Caco-2 (cell line): ENCODE measurements around the gene LMNTD1. TPM values are rescaled to one million over a fixed set of nuclear protein-coding genes. Genes with fewer than 3 reads are reported as not detected.

ENCODE experiments used
- BruUV-seq: library from RNA; stranded (reverse); fragments of 400-500 nt; replicated peaks from 2 replicates; lab custom pipeline; 2021; lab: Mats Ljungman, UMichigan
- CTCF ChIA-PET: fragments of 300-600 bp; sonication (Branson Sonifier 250); formaldehyde crosslinking; loops from one replicate; lab custom pipeline; 2022; ENCODE audit warnings: antibody characterized with exemption; lab: Charles Lee
- POLR2A ChIA-PET: fragments of 300-600 bp; sonication (Branson Sonifier 250); formaldehyde crosslinking; loops from one replicate; lab custom pipeline; 2022; ENCODE audit warnings: antibody characterized with exemption; lab: Charles Lee
- DNase-seq, 2 experiments: peaks; one replicate each; pipeline versions ENCODE4 v3.0.0 to v3.0.0-alpha.2; 2020 to 2022
- H3K27me3 ChIP-seq: replicated peaks from 2 replicates; pipeline ENCODE4 v1.6.0; 2011; ENCODE audit warnings: low read length; ENCODE audit not compliant: control insufficient read depth, insufficient read depth
- H3K36me3 ChIP-seq: 2 replicates; pipeline ENCODE4 v1.5.1; 2011; ENCODE audit warnings: low read length; ENCODE audit not compliant: control insufficient read depth, insufficient read depth
- H3K4me1 ChIP-seq: fragments of 250-450 bp; sonication (Bioruptor Pico); 2 replicates; pipeline ENCODE4 v1.5.1; 2020; ENCODE audit warnings: mild to moderate bottlenecking
- H3K4me3 ChIP-seq: 2 replicates; pipeline ENCODE4 v1.5.1; 2011; ENCODE audit warnings: low read depth, mild to moderate bottlenecking, control low read depth, low read length
- H3K9me3 ChIP-seq: fragments of 250-450 bp; sonication (Bioruptor Pico); 2 replicates; pipeline ENCODE4 v1.5.1; 2020; ENCODE audit warnings: mild to moderate bottlenecking, moderate library complexity
- H3K27ac Mint-ChIP-seq: one replicate; pipeline ENCODE4 v1.8.0; 2022; ENCODE audit warnings: mixed read lengths; ENCODE audit not compliant: unreplicated experiment
- H3K27me3 Mint-ChIP-seq: one replicate; pipeline ENCODE4 v1.8.0; 2022; ENCODE audit warnings: mixed read lengths; ENCODE audit not compliant: insufficient read depth, unreplicated experiment
- H3K36me3 Mint-ChIP-seq: one replicate; pipeline ENCODE4 v1.8.0; 2022; ENCODE audit warnings: mild to moderate bottlenecking, mixed read lengths; ENCODE audit not compliant: insufficient read depth, unreplicated experiment
- H3K4me1 Mint-ChIP-seq: one replicate; pipeline ENCODE4 v1.8.0; 2022; ENCODE audit warnings: low read depth, mixed read lengths; ENCODE audit not compliant: unreplicated experiment
- H3K4me3 Mint-ChIP-seq: one replicate; pipeline ENCODE4 v1.8.0; 2022; ENCODE audit warnings: mild to moderate bottlenecking, moderate library complexity, mixed read lengths; ENCODE audit not compliant: unreplicated experiment
- H3K9me3 Mint-ChIP-seq: one replicate; pipeline ENCODE4 v1.8.0; 2022; ENCODE audit warnings: mixed read lengths; ENCODE audit not compliant: unreplicated experiment
- CTCF ChIP-seq, 2 experiments: fragments of 200-600 bp in 1 of 2; IDR thresholded peaks; 1 replicate in 1 of 2; 2 replicates in 1 of 2; pipeline versions ENCODE4 v1.5.1 to v1.8.0; 2011 to 2022; ENCODE audit warnings: antibody characterized with exemption in 1 of 2, control low read depth in 1 of 2, inconsistent platforms in 1 of 2, low read depth in 1 of 2, low read length in 1 of 2, mild to moderate bottlenecking in 1 of 2, moderate library complexity in 1 of 2; ENCODE audit not compliant: insufficient read depth in 1 of 2, severe bottlenecking in 1 of 2, unreplicated experiment in 1 of 2
- intact Hi-C: fragments of 100-400 bp; cut with micrococcal nuclease; formaldehyde crosslinking; loops from one replicate; pipeline ENCODE4 v1.10.0; 2022; ENCODE audit not compliant: unreplicated experiment
- total RNA-seq: library from RNA; stranded (reverse); gene quantifications from 2 replicates; pipeline ENCODE4 v1.2.3, GENCODE V29; 2022

Gene LMNTD1
- total RNA-seq, 1 experiment from 2014 or later, result not detected

GRCh38 chr12:25482625-25483024 lies 70.5 kb downstream of the LMNTD1 start:
- H3K27ac Mint-ChIP-seq, result no peak overlapping the region
- POLR2A ChIA-PET, result no interaction called here
- no peak for DNase-seq
- no peaks in the 10 kb centered on the region for H3K27me3 Mint-ChIP-seq
- Histone ChIP-seq H3K27me3 (no peaks in the 10 kb centered on the region), H3K4me3 (no peak overlapping the region), H3K9me3 (peaks cover 13% of the 10 kb centered on the region), H3K4me1 (no peaks in the 10 kb centered on the region), H3K36me3 (no peaks in the 10 kb centered on the region)
- CTCF ChIA-PET, result no interaction called here
- H3K36me3 Mint-ChIP-seq, result no peaks in the 10 kb centered on the region
- H3K4me3 Mint-ChIP-seq, result no peak overlapping the region
- peaks cover 11% of the 10 kb centered on the region for H3K9me3 Mint-ChIP-seq
- no peaks in the 10 kb centered on the region for H3K4me1 Mint-ChIP-seq
- intact Hi-C loops, result no loop called here
- no TSS peak for BruUV-seq
- TF ChIP-seq CTCF (IDR thresholded peaks at IDR 0.05; ENCODE audit: insufficient read depth in 1 of 2, low read depth in 1 of 2, low read length in 1 of 2, severe bottlenecking in 1 of 2, unreplicated experiment in 1 of 2), result no peak

DNA sequence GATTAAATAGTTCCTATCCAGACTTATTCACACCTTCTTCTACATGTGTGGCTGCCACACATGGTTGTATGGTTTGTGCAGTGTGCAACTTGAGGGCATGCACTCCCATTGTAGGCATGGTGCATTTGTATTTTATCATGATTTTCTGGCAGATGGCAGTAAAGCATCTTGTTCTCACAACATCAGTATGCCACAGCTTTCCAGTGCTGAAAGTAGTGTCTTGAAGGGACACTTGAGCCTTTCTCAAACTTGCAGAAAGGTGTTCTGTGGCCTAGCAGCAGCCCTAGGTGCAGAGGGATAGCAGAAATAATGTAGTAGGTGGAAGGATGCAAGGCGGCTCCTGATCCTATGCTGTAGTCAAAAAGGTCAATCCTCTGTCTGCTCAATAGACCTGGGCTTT lies 72.9 kb downstream of the LMNTD1 start:
- Mint-ChIP-seq H3K27ac (no peak overlapping the region), H3K4me1 (no peaks in the 10 kb centered on the region), H3K27me3 (no peaks in the 10 kb centered on the region), H3K9me3 (peaks cover 11% of the 10 kb centered on the region), H3K4me3 (no peak overlapping the region), H3K36me3 (no peaks in the 10 kb centered on the region)
- no peak for DNase-seq
- Histone ChIP-seq H3K9me3 (peaks cover 13% of the 10 kb centered on the region), H3K4me1 (no peaks in the 10 kb centered on the region), H3K4me3 (no peak overlapping the region), H3K36me3 (no peaks in the 10 kb centered on the region), H3K27me3 (peaks cover 1% of the 10 kb centered on the region; the same call in 1 of the 2 replicates)
- ChIA-PET POLR2A (no interaction called here), CTCF (no interaction called here)
- no TSS peak for BruUV-seq
- no peak for TF ChIP-seq CTCF (IDR thresholded peaks at IDR 0.05; ENCODE audit: insufficient read depth in 1 of 2, low read depth in 1 of 2, low read length in 1 of 2, severe bottlenecking in 1 of 2, unreplicated experiment in 1 of 2)
- intact Hi-C loops, result no loop called here

DNA sequence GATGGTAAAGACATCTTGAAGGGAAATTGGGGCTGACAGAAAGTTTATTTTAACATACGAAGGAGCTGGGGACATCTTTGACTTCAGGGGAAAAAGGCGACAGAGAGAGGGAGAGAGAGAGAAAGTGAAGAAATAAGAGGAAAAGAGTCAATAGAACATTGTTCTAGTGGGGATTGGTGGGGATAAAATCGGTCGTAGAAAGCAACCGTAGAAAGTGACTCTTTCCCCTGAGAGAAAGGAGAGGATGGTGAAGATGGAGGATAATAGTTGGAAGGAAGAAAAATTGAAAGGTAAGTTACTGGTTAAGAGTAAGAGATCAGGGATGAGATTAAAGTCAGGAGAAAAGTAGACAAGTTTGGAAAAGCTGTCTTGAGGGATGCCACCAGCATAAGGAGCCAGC lies 75.9 kb downstream of the LMNTD1 start:
- Histone ChIP-seq H3K27me3 (peaks cover 1% of the 10 kb centered on the region; the same call in 1 of the 2 replicates), H3K9me3 (no peaks in the 10 kb centered on the region; the same call in 1 of the 2 replicates), H3K4me3 (no peak overlapping the region), H3K36me3 (no peaks in the 10 kb centered on the region), H3K4me1 (no peaks in the 10 kb centered on the region)
- Mint-ChIP-seq H3K27me3 (no peaks in the 10 kb centered on the region), H3K4me3 (no peak overlapping the region), H3K27ac (no peak overlapping the region), H3K9me3 (peaks cover 11% of the 10 kb centered on the region), H3K36me3 (no peaks in the 10 kb centered on the region), H3K4me1 (no peaks in the 10 kb centered on the region)
- no peak for TF ChIP-seq CTCF (IDR thresholded peaks at IDR 0.05; ENCODE audit: insufficient read depth in 1 of 2, low read depth in 1 of 2, low read length in 1 of 2, severe bottlenecking in 1 of 2, unreplicated experiment in 1 of 2)
- ChIA-PET CTCF (no interaction called here), POLR2A (no interaction called here)
- DNase-seq, result no peak
- intact Hi-C loops, result no loop called here
- BruUV-seq, result no TSS peak
